Measurements from ENCODE around the gene HNRNPH3.

HNRNPH3 gene

DNA sequence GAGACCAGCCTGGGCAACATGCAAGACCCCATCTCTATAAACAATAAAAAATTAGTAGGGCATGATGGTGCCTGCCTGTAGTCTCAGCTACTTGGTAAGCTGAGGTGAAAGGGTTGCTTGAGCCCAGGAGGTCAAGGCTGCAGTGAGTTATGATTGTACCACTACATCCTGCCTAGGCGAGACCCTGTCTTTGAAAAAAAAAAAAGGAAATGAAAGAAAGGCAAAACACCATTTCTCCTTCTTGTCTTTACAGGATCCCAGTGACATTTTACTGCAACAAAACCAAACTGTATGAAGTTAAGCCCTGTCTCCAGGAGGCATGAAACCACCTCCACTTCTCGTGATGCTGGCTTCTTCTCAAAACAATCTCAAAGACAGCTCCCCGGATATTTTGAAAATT is 30.7 kb downstream of the HNRNPH3 start:
- no peaks in the 10 kb centered on the region for H3K9me3 ChIP-seq (replicated peaks; ENCODE audit: low read length)
- no peak overlapping the region for H3K9ac ChIP-seq (ENCODE audit: low read depth, low read length)
- peaks cover 55% of the 10 kb centered on the region for H3K36me3 ChIP-seq (ENCODE audit: insufficient read depth, low read length)
- H3K27me3 ChIP-seq (ENCODE audit: control insufficient read depth, insufficient read depth, low read length) = no peaks in the 10 kb centered on the region
- no peak overlapping the region for H3K4me2 ChIP-seq (ENCODE audit: low read length)
- no peaks in the 10 kb centered on the region for H3K4me1 ChIP-seq (ENCODE audit: control insufficient read depth, insufficient read depth, low read length)
- no peak overlapping the region for H3K4me3 ChIP-seq (ENCODE audit: low read length)

DNA sequence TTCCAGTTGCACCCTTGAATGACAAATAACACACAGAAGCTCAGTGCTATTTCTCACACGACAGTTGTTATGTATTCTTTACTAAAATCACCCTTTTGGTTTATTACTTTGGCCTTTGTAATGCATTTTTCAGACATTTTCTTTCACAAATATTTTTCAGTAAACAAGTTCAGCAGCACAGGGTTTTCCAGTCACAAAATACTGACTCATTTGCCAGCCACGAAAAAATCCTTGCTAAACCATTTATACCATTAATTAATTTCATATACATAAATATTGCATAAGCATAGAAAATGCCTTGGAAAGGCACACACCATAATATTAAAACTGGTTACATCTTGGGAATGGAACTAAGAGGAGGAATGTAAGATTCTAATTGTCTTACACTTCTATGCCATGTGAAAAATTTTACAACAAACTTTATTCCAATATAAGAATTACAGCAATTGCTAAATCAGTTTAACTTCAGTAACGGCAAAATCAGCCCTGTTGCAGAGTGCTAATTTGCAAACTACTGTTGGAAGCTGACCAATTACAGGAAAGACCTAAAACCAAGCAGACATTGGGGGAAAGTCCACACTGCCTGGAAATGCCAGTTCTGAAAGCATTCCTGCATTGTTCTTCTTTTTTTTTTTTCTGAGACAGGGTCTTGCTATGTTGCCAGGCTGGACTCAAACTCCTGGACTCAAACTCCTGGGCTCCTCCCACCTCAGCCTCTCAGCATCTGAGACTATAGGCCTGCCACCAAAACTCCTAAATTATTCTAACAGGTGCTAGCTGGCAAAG is 32.4 kb downstream of the HNRNPH3 start:
- peaks cover 48% of the 10 kb centered on the region for H3K36me3 ChIP-seq (ENCODE audit: insufficient read depth, low read length)
- no peaks in the 10 kb centered on the region for H3K27me3 ChIP-seq (ENCODE audit: control insufficient read depth, insufficient read depth, low read length)
- H3K4me1 ChIP-seq (ENCODE audit: control insufficient read depth, insufficient read depth, low read length) = no peaks in the 10 kb centered on the region
- no peak overlapping the region for H3K9ac ChIP-seq (ENCODE audit: low read depth, low read length)
- H3K9me3 ChIP-seq (replicated peaks; ENCODE audit: low read length) = no peaks in the 10 kb centered on the region
- H3K4me2 ChIP-seq (ENCODE audit: low read length) = no peak overlapping the region
- H3K4me3 ChIP-seq (ENCODE audit: low read length) = no peak overlapping the region

DNA sequence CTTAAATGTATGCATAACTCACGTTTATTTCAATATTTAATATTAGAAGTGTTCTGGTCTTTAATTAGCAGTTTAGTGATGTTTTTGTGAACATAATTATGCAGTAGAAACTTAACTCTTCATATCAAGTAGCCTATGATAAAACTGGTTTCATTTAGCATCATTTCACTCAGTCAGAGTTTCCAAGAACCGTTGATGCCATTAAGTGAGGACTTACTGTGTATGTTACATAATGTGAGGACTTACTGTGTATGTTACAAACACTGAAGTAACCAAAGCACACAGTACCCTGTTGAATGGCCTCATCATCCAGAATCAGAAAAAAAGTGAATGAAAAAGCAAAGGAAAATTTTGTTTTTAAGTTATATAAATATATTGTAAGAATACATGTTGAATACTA is 33.7 kb downstream of the HNRNPH3 start:
- no peaks in the 10 kb centered on the region for H3K4me1 ChIP-seq (ENCODE audit: control insufficient read depth, insufficient read depth, low read length)
- H3K27me3 ChIP-seq (ENCODE audit: control insufficient read depth, insufficient read depth, low read length) = no peaks in the 10 kb centered on the region
- peaks cover 53% of the 10 kb centered on the region for H3K36me3 ChIP-seq (ENCODE audit: insufficient read depth, low read length)
- H3K9me3 ChIP-seq (replicated peaks; ENCODE audit: low read length) = no peaks in the 10 kb centered on the region
- H3K4me2 ChIP-seq (ENCODE audit: low read length) = no peak overlapping the region
- H3K9ac ChIP-seq (ENCODE audit: low read depth, low read length) = no peak overlapping the region
- no peak overlapping the region for H3K4me3 ChIP-seq (ENCODE audit: low read length)

DNA sequence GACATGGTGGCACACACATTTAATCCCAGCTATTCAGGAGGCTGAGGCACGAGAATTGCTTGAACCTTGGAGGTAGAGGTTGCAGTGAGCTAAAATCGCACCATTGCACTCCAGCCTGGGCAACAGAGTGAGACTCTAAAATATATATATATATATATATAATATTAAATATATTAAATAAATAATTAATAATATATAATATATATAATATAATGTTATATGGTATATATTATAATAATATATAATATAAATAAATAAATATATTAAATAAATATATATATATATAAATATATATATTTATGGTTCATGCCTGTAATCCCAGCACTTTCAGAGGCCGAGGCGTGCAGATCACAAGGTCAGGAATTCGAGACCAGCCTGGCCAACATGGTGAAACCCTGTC is 34.7 kb downstream of the HNRNPH3 start:
- Histone ChIP-seq H3K36me3 (ENCODE audit: insufficient read depth, low read length) (peaks cover 49% of the 10 kb centered on the region), H3K9ac (ENCODE audit: low read depth, low read length) (no peak overlapping the region), H3K4me1 (ENCODE audit: control insufficient read depth, insufficient read depth, low read length) (no peaks in the 10 kb centered on the region), H3K4me3 (ENCODE audit: low read length) (no peak overlapping the region), H3K9me3 (replicated peaks; ENCODE audit: low read length) (no peaks in the 10 kb centered on the region), H3K4me2 (ENCODE audit: low read length) (no peak overlapping the region), H3K27me3 (ENCODE audit: control insufficient read depth, insufficient read depth, low read length) (no peaks in the 10 kb centered on the region)

DNA sequence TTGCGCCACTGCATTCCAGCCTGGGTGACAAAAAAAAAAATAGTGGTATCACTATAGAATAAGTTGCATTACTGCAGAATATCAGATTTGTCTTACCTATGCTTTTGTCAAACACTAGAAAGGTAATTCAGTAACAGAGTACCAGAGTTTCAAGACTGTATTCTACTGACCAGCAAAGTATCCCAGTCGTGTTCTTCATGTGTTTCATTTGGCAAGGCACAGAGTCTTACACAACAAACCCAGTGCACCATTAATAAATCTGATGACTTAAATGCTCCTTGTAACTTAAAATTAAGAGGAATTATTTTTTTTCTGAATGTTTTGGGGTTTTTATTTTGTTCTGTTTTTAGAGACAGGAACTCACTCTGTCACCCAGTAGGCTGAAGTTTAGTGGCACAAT is 35.3 kb downstream of the HNRNPH3 start:
- Histone ChIP-seq H3K36me3 (ENCODE audit: insufficient read depth, low read length) (peaks cover 49% of the 10 kb centered on the region), H3K4me1 (ENCODE audit: control insufficient read depth, insufficient read depth, low read length) (no peaks in the 10 kb centered on the region), H3K9ac (ENCODE audit: low read depth, low read length) (no peak overlapping the region), H3K9me3 (replicated peaks; ENCODE audit: low read length) (no peaks in the 10 kb centered on the region), H3K4me3 (ENCODE audit: low read length) (no peak overlapping the region), H3K27me3 (ENCODE audit: control insufficient read depth, insufficient read depth, low read length) (no peaks in the 10 kb centered on the region), H3K4me2 (ENCODE audit: low read length) (no peak overlapping the region)

DNA sequence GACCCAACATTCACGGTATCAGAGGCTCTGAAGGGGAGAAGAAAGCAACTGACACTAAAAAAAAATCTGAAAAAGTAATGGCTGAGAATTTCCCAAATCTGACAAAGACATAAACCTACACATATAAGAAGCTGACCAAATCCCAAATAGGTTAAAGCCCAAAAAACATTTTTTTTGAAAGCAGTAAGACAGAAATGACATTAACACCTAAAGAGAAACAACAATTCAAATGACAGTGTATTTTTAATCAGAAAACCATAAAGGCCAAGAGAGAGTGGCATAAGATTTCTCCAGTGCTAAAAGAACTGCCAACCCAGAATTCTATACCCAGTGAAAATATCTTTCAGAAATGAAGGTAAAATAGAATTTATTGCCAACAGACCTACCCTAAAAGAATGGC is 39.7 kb downstream of the HNRNPH3 start:
- Histone ChIP-seq H3K36me3 (ENCODE audit: insufficient read depth, low read length) (peaks cover 46% of the 10 kb centered on the region), H3K9ac (ENCODE audit: low read depth, low read length) (no peak overlapping the region), H3K9me3 (replicated peaks; ENCODE audit: low read length) (no peaks in the 10 kb centered on the region)

DNA sequence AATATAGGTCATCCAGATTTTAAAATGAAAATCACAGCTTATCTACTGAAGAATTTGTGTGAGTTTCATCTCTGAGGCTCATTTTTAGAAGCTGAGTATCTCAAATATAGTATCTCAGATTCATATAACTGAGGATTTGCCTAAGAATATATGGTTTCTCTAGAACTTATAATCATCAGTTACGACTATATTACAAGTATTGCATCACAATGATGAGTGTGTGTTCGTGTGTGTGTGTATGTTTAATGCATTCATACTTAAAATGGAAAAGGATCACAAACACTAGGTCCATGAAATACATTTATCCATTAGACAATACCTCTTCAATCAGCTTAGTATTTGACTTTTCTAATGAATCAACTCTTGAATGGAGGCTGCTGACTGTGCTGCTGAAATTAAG is 53.9 kb downstream of the HNRNPH3 start:
- Histone ChIP-seq H3K4me3 (ENCODE audit: low read length) (no peak overlapping the region), H3K4me1 (ENCODE audit: control insufficient read depth, insufficient read depth, low read length) (no peaks in the 10 kb centered on the region), H3K9me3 (replicated peaks; ENCODE audit: low read length) (no peaks in the 10 kb centered on the region), H3K9ac (ENCODE audit: low read depth, low read length) (no peak overlapping the region), H3K27me3 (ENCODE audit: control insufficient read depth, insufficient read depth, low read length) (no peaks in the 10 kb centered on the region), H3K4me2 (ENCODE audit: low read length) (no peak overlapping the region), H3K36me3 (ENCODE audit: insufficient read depth, low read length) (peaks cover 39% of the 10 kb centered on the region)

More for the DNA sequence above, 39.7 kb downstream of the HNRNPH3 start:
- Histone ChIP-seq H3K4me1 (ENCODE audit: control insufficient read depth, insufficient read depth, low read length) (no peaks in the 10 kb centered on the region), H3K4me2 (ENCODE audit: low read length) (no peak overlapping the region), H3K4me3 (ENCODE audit: low read length) (no peak overlapping the region), H3K27me3 (ENCODE audit: control insufficient read depth, insufficient read depth, low read length) (no peaks in the 10 kb centered on the region)
